Hepatocyte (in vitro differentiated cells): ENCODE measurements around the gene TBX5.

Experiments
- CTCF ChIP-seq: fragments of 200-600 bp; sonication (generic); IDR thresholded peaks from 2 replicates; pipeline ENCODE4 v1.5.1; 2016; ENCODE audit warnings: antibody characterized with exemption, mild to moderate bottlenecking; ENCODE audit not compliant: poor library complexity
- EZH2 ChIP-seq: fragments of 200-600 bp; sonication (generic); IDR thresholded peaks from 2 replicates; pipeline ENCODE4 v1.6.1; 2016; ENCODE audit warnings: antibody characterized with exemption, mild to moderate bottlenecking, borderline replicate concordance
- EZH2phosphoT487 ChIP-seq: fragments of 200-600 bp; sonication (generic); IDR thresholded peaks from one replicate; pipeline ENCODE4 v1.6.1; 2018; ENCODE audit warnings: antibody characterized with exemption, mild to moderate bottlenecking, low read depth, moderate library complexity; ENCODE audit not compliant: unreplicated experiment, severe bottlenecking

GRCh38 chr12:114327765-114328164 is 78.2 kb downstream of the TBX5 start:
- TF ChIP-seq EZH2: no peak
- no peak for TF ChIP-seq CTCF
- no peak for TF ChIP-seq EZH2phosphoT487
